HG03520 (cell line): ENCODE data around the gene TMTC1.

ENCODE experiments used
- ATAC-seq: cut with Tn5 transposase; IDR thresholded peaks from one replicate; pipeline ENCODE4 v1.9.1; 2021; ENCODE audit warnings: mild to moderate bottlenecking, moderate library complexity; ENCODE audit not compliant: unreplicated experiment

Gene TMTC1

DNA sequence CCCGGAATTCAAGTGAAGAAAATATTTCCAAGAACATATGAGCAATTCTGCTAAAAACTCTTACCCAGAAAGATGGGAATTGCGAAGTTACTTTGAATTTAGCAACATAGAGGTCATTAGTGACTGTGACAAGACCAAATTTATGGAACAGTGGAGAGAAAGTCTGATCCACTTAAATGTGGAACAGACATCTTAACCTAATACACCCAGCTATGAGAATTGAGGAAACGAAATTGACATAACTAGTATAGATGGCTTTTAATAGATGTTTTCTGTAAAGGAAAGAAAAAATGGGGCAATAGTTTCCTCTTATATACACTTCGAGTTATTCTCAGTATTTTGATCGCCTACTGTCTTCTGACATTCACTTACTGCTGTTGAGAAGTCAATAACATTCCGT is 290.9 kb downstream of the TMTC1 start:
- ATAC-seq = no peak

DNA sequence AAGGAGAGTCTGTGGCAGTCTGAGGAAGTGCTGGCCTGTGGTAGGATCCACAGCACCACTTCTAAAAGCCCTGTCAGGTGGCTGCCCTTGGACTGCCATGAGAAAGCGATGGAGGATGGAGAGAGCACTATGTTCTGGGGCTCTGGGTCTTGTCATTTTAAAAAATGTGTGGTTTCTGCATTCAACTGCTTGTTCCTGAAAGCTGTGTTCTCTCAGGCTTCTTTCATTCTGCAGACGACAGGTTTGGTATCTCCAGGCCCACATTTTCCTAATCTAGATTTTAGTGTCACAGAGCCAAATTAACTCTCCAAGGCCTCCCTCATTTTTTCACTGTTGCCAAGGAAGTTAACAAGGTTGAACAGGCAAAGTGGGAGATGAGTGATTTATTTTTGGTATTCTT is 296.8 kb downstream of the TMTC1 start:
- no peak for ATAC-seq

DNA sequence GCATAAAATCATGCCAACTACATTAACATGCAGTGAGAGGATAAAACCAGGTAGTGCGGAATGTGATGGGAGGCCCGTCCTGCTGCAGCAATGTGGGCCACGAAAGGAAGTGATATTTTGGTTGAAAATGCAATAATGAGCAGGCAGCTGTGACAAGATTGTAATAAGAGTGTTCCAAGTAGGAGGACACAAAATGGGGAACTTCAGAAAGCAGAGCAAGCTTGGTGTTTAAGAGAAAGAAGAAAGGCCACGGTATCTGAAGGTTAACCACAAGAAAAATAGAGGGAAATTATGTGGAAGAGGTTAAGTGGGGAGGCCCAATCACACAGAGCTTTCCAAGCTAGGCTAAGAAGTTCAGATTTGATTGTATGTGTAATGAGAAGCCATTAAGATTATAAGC is 320.5 kb downstream of the TMTC1 start:
- no peak for ATAC-seq

DNA sequence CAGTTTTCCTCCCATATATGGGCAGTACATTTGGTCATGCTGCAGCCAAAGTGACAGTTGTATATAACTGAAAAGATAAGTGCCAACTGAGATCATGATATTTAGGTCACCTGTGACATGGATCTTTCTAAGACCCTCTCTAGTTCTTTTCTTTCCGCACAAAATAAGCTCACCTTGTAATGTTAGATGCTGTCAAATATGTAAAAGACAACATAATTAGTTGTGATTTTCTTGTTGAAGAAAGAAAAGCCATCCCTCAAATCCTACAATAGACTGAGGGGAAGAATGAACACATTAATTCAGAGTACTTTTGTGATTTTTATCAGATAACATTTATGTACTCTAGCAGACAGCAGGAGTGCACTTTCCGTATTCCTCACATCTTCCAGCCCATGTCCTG is 323.7 kb downstream of the TMTC1 start:
- ATAC-seq = no peak

DNA sequence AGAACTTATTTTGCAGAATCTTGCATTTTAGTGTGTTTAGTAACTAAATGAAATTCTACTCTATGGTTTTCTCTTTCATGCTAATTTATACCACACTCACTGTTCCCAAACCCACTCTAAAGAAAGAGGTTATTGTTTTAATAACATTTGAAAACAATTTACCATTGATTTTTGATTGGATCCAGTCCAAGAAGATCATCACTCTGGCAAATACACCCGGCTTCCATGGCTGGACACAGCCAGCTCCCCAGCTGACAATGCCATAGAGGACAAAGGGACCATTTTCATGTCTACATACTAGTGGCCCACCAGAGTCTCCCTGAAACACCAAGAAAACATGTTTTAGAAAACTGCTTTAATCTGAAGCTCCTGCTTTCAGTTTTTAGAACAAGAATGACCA is 328.7 kb downstream of the TMTC1 start:
- no peak for ATAC-seq

DNA sequence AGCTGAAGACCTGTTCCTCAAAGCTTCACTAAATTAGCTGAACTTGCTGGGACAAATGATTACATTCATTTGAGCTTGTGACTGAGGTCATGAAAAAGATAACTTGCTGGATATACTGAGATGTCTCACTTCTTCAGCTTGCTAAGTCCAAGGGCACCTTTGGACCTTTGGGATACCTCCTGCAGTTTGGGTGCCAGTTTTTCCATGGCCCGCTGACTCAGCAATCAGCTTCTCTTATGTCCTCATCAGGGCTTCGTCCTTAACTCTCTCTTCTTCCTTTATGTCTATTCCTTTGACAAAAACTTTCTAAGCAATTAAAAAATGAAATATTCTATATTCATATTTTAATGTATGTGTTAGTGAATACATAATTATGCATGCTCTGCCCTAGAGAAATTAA is 331.9 kb downstream of the TMTC1 start:
- no peak for ATAC-seq
